A549 (cell line): ENCODE results near the gene CFAP46. TPM values are rescaled to one million over a fixed set of nuclear protein-coding genes. Genes with fewer than 3 reads are reported as not detected.

Experiments
- ATAC-seq, 2 experiments: fragments of 200-7000 bp in 1 of 2; fragments of >200 bp in 1 of 2; cut with Nextera tagmentation in 1 of 2; cut with Tn5 transposase in 1 of 2; 3 replicates each; pipeline versions ENCODE4 v1.8.0 to v1.9.1; 2018 to 2020; ENCODE audit warnings: mild to moderate bottlenecking in 1 of 2, moderate library complexity in 1 of 2
- CTCF ChIA-PET: fragments of 300-600 bp; sonication (Branson Sonifier 250); formaldehyde crosslinking; extraction: SDS; loops from one replicate; lab custom pipeline; 2021; ENCODE audit warnings: antibody characterized with exemption, inconsistent platforms; lab: Yijun Ruan, JAX
- POLR2A ChIA-PET: fragments of 350-600 bp; formaldehyde crosslinking; extraction: SDS; loops from one replicate; lab custom pipeline; 2021; ENCODE audit warnings: antibody characterized with exemption, inconsistent platforms; lab: Yijun Ruan, JAX
- DNase-seq, 2 experiments: peaks; one replicate each; pipeline versions ENCODE4 v3.0.0 to v3.0.0-alpha.2; 2011 to 2016; ENCODE audit warnings: low read depth in 1 of 2, low spot score in 1 of 2
- FAIRE-seq: peaks from 2 replicates; lab custom pipeline; 2011; peaks lifted over from hg19 to GRCh38; lab: Jason Lieb, UNC
- H3K27ac ChIP-seq, 2 experiments: fragments of >200 bp; sonication (Bioruptor Twin); formaldehyde crosslinking; 3 replicates each; pipeline ENCODE4 v1.5.1; 2016 to 2017
- H3K4me1 ChIP-seq: fragments of >200 bp; sonication (Bioruptor Twin); formaldehyde crosslinking; 3 replicates; pipeline ENCODE4 v1.6.1; 2016
- H3K4me2 ChIP-seq: fragments of >200 bp; sonication (Bioruptor Twin); formaldehyde crosslinking; 3 replicates; pipeline ENCODE4 v1.6.1; 2016
- H3K4me3 ChIP-seq: fragments of >200 bp; sonication (Bioruptor Twin); formaldehyde crosslinking; 3 replicates; pipeline ENCODE4 v1.5.1; 2016
- H3K9me3 ChIP-seq: fragments of >200 bp; sonication (Bioruptor Twin); formaldehyde crosslinking; 3 replicates; pipeline ENCODE4 v1.6.1; 2016
- CEBPB ChIP-seq, 2 experiments: fragments of >200 bp in 1 of 2; sonication (Bioruptor Twin) in 1 of 2; formaldehyde crosslinking in 1 of 2; IDR thresholded peaks; 2 replicates each; pipeline ENCODE4 v1.6.1; 2012 to 2016
- CHD2 ChIP-seq: fragments of 150-350 bp; IDR thresholded peaks from 2 replicates; pipeline ENCODE4 v1.6.1; 2014; ENCODE audit warnings: low read length; ENCODE audit not compliant: partially characterized antibody
- FOSL2 ChIP-seq, 2 experiments: fragments of 450-650 bp in 1 of 2; fragments of >200 bp in 1 of 2; sonication (Bioruptor Twin) in 1 of 2; formaldehyde crosslinking; IDR thresholded peaks; 2 replicates each; pipeline versions ENCODE4 v1.5.0 to v1.6.1; 2016 to 2020; ENCODE audit warnings: mild to moderate bottlenecking in 1 of 2, moderate library complexity in 1 of 2
- GATA3 ChIP-seq: IDR thresholded peaks from 2 replicates; pipeline ENCODE4 v1.6.1; 2012; ENCODE audit warnings: borderline replicate concordance
- HES2 ChIP-seq: fragments of >200 bp; sonication (Bioruptor Twin); formaldehyde crosslinking; IDR thresholded peaks from 2 replicates; pipeline ENCODE4 v1.6.1; 2016
- HEYL ChIP-seq: fragments of 250-450 bp; sonication (Bioruptor Pico); IDR thresholded peaks from 2 replicates; pipeline ENCODE4 v1.8.0; 2021; ENCODE audit warnings: mild to moderate bottlenecking, moderate library complexity
- HOXB13 ChIP-seq: fragments of 250-450 bp; sonication (Bioruptor Pico); IDR thresholded peaks from 2 replicates; pipeline ENCODE4 v1.5.0; 2020; ENCODE audit warnings: low read depth, mild to moderate bottlenecking, moderate library complexity
- HOXB5 ChIP-seq: fragments of 250-450 bp; sonication (Bioruptor Pico); IDR thresholded peaks from 2 replicates; pipeline ENCODE4 v1.5.0; 2020; ENCODE audit warnings: mild to moderate bottlenecking, moderate library complexity
- JUNB ChIP-seq: fragments of >200 bp; sonication (Bioruptor Twin); formaldehyde crosslinking; IDR thresholded peaks from 2 replicates; pipeline ENCODE4 v1.6.1; 2016
- NFE2L2 ChIP-seq: fragments of 150-350 bp; conservative IDR thresholded peaks from 2 replicates; pipeline ENCODE4 v1.6.1; 2014; ENCODE audit warnings: low read length
- POLR2A ChIP-seq: IDR thresholded peaks from 2 replicates; pipeline ENCODE4 v1.6.1; 2012; ENCODE audit warnings: mild to moderate bottlenecking, low read length
- RARB ChIP-seq: fragments of 250-450 bp; sonication (Bioruptor Pico); IDR thresholded peaks from 2 replicates; pipeline ENCODE4 v1.8.0; 2021; ENCODE audit warnings: mild to moderate bottlenecking, moderate library complexity
- RNF2 ChIP-seq: fragments of 200-600 bp; sonication (generic); IDR thresholded peaks from 2 replicates; pipeline ENCODE4 v1.6.1; 2016; ENCODE audit warnings: low read depth, mild to moderate bottlenecking, antibody characterized with exemption, moderate library complexity, borderline replicate concordance
- SREBF2 ChIP-seq: fragments of 450-650 bp; IDR thresholded peaks from 2 replicates; pipeline ENCODE4 v1.6.1; 2014; ENCODE audit warnings: mild to moderate bottlenecking, moderate library complexity
- ZFP36 ChIP-seq: fragments of 450-650 bp; IDR thresholded peaks from 2 replicates; pipeline ENCODE4 v1.6.1; 2014; ENCODE audit warnings: borderline replicate concordance; ENCODE audit not compliant: partially characterized antibody
- WGBS: methylation state at CpG from one replicate; pipeline ENCODE4 v1.1.6; 2017; ENCODE audit errors: missing lambda C conversion rate; 5-methylcytosine and 5-hydroxymethylcytosine counted together
- polyA plus RNA-seq, 4 experiments: library from polyadenylated mRNA; depleted of rRNA in 3 of 4; stranded (reverse); fragments of >200 nt; fragmentation: RNase III in 1 of 4; extraction: RNeasy Plus Mini Kit Qiagen cat#74134 plus additional on column Dnase treatment in 1 of 4; gene quantifications; 2 replicates in 3 of 4; 3 replicates in 1 of 4; pipeline ENCODE4 v1.2.3, GENCODE V29; 2011 to 2017
- TF ChIP-seq, protein P1 (sequence below): fragments of >200 bp; sonication (Bioruptor Twin); formaldehyde crosslinking; IDR thresholded peaks from 3 replicates; pipeline ENCODE4 v1.6.1; 2016
- TF ChIP-seq, protein P2 (sequence below): fragments of 250-450 bp; sonication (Bioruptor Pico); IDR thresholded peaks from 2 replicates; pipeline ENCODE4 v1.5.0; 2020; ENCODE audit warnings: low read depth, mild to moderate bottlenecking, moderate library complexity
- TF ChIP-seq, protein P3 (sequence below): IDR thresholded peaks from 2 replicates; pipeline ENCODE4 v1.6.1; 2012
- TF ChIP-seq, protein P4 (sequence below): IDR thresholded peaks from 2 replicates; pipeline ENCODE4 v1.6.1; 2012; ENCODE audit warnings: low read depth, borderline replicate concordance
- TF ChIP-seq, protein P5 (sequence below): IDR thresholded peaks from 2 replicates; pipeline ENCODE4 v1.6.1; 2012

The CFAP46 gene
- polyA plus RNA-seq, 2 of the 4 experiments (the other 2 are of a cell fraction) = 0.88 to 1.8 TPM

DNA sequence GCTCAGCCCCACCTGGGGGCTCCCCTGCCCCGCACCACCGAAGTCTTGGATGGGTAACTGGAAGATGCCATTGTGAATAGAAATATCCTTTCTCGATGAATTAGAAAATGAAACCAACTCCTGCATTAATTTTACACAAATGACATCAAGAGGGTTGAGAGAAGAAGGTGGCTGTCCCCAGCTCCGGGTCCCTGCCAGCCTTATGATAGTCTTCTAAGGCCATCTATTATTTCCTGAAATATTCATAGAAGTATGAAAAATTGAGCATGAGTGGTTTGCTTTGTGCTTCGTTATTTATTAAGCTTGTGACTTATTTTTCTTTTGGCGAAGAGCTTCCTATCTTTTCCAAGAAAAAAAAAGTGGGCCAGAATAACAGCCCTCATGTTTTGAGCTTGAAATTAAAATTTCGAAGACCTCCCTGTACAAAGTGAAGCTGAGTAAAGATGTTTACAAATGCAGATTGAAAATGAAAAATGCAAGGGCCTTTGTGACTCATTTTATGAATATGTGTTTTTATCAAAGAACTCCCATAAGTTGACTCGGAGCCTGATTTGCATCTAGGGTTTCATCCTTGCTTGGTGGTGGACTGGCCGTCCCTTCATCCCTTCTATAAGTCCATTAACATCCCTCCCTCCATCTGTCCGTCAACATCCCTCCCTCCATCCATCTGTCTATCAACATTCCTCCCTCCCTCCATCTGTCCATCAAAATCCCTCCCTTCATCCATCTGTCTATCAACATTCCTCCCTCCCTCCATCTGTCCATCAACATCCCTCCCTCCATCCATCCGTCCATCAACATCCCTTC, 20.5 kb upstream of the CFAP46 start:
- peak overlapping the region; percentile 82 for H3K4me2 ChIP-seq
- WGBS = 45% methylated on average over 11 of the region's 11 CpGs
- CTCF ChIA-PET = interaction anchor here (1.0 to 1.4 kb wide), 6 partner anchors 13 to 162 kb away, joined by 3 read pairs; no protein-coding TSS in a partner anchor
- H3K9me3 ChIP-seq = no peaks in the 10 kb centered on the region
- TF ChIP-seq, protein P1, sequence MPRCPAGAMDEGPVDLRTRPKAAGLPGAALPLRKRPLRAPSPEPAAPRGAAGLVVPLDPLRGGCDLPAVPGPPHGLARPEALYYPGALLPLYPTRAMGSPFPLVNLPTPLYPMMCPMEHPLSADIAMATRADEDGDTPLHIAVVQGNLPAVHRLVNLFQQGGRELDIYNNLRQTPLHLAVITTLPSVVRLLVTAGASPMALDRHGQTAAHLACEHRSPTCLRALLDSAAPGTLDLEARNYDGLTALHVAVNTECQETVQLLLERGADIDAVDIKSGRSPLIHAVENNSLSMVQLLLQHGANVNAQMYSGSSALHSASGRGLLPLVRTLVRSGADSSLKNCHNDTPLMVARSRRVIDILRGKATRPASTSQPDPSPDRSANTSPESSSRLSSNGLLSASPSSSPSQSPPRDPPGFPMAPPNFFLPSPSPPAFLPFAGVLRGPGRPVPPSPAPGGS = no peak
- TF ChIP-seq, protein P2, sequence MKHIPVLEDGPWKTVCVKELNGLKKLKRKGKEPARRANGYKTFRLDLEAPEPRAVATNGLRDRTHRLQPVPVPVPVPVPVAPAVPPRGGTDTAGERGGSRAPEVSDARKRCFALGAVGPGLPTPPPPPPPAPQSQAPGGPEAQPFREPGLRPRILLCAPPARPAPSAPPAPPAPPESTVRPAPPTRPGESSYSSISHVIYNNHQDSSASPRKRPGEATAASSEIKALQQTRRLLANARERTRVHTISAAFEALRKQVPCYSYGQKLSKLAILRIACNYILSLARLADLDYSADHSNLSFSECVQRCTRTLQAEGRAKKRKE (CRISPR knock-in tag) = no peak
- TF ChIP-seq HOXB13 (CRISPR knock-in tag) (no peak), HEYL (no peak), GATA3 (no peak), POLR2A (no peak), HOXB5 (no peak), ZFP36 (no peak)
- H3K4me3 ChIP-seq = peak overlapping the region; percentile 36
- no peak overlapping the region for H3K27ac ChIP-seq
- no peak for DNase-seq
- ATAC-seq = no peak
- no peak for FAIRE-seq
- no peaks in the 10 kb centered on the region for H3K4me1 ChIP-seq
- POLR2A ChIA-PET = no interaction called here

DNA sequence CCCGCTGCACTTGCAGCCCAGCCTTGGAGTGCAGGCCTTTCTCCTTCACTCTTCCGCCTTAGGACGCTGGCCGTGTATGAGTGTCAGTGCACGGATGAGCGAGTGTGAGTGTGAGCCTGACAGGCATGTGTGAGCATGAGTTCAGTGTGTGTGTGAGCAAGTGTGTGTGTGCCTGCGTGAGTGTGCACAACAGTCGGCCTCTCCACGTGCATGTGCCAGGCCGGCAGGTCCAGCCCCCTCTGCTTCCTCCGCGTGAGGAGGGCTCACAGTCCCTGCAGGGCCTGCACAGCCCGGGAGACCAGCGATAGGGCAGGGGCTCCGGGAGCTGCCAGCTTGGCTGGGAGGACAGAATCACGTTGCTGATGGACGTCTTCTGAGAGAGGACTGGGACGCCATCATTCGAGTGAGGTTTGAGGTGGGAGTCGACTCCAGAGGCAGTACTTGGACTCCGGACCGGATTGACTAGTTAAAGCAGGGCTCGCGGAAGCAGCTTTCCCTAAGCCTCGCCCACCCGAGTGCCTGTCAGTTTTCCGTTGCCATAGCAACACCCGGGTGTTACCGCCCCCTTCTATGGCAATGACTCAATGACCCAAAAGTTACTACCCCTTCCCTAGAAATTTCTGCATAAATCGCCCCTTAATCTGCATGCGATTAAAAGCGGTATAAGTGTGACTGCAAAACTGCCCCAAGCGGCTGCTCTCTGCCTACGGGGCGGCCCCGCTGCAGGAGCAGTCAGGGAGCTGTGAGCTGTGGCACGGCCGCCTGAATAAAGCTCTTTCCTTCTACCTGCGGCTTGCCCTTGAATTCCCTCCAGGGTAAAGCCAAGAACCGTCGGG, 19.6 kb upstream of the CFAP46 start:
- TF ChIP-seq NFE2L2 (no peak), SREBF2 (no peak), HES2 (no peak), RNF2 (no peak), FOSL2 (IDR thresholded peaks at IDR 0.05) (no peak), FOSL2 (CRISPR knock-in tag; IDR thresholded peaks at IDR 0.05) (no peak), CEBPB (IDR thresholded peaks at IDR 0.05) (no peak), CHD2 (no peak), RARB (CRISPR knock-in tag) (no peak), JUNB (no peak)
- TF ChIP-seq, protein P3, sequence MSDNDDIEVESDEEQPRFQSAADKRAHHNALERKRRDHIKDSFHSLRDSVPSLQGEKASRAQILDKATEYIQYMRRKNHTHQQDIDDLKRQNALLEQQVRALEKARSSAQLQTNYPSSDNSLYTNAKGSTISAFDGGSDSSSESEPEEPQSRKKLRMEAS = no peak
- TF ChIP-seq, protein P4, sequence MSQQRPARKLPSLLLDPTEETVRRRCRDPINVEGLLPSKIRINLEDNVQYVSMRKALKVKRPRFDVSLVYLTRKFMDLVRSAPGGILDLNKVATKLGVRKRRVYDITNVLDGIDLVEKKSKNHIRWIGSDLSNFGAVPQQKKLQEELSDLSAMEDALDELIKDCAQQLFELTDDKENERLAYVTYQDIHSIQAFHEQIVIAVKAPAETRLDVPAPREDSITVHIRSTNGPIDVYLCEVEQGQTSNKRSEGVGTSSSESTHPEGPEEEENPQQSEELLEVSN = no peak
- TF ChIP-seq, protein P5, sequence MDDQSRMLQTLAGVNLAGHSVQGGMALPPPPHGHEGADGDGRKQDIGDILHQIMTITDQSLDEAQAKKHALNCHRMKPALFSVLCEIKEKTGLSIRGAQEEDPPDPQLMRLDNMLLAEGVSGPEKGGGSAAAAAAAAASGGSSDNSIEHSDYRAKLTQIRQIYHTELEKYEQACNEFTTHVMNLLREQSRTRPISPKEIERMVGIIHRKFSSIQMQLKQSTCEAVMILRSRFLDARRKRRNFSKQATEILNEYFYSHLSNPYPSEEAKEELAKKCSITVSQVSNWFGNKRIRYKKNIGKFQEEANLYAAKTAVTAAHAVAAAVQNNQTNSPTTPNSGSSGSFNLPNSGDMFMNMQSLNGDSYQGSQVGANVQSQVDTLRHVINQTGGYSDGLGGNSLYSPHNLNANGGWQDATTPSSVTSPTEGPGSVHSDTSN = no peak
- TF ChIP-seq, protein P2 (CRISPR knock-in tag) = no peak
- Histone ChIP-seq H3K4me1 (no peaks in the 10 kb centered on the region), H3K4me3 (peak overlapping the region; percentile 36), H3K9me3 (no peaks in the 10 kb centered on the region), H3K27ac (no peak overlapping the region), H3K4me2 (peak overlapping the region; percentile 82)
- ATAC-seq = peak; percentile 45 to 71; a peak in 4 of 6 replicates
- FAIRE-seq = no peak
- CTCF ChIA-PET = interaction anchor here (1.0 to 1.4 kb wide), 7 partner anchors 12 to 163 kb away, joined by 3 read pairs; no protein-coding TSS in a partner anchor
- WGBS = 48% methylated on average over 38 of the region's 41 CpGs
- POLR2A ChIA-PET = no interaction called here
- DNase-seq = peak; percentile 31 to 37
